GM12873 (cell line): Measurements from ENCODE around the gene RGS2.

ENCODE experiments used
- CTCF ChIP-seq: IDR thresholded peaks from 2 replicates; pipeline ENCODE4 v1.5.1; 2012; ENCODE audit warnings: low read depth, mild to moderate bottlenecking, moderate library complexity, low read length, control low read depth; ENCODE audit not compliant: insufficient read depth; ENCODE audit errors: missing control alignments

The RGS2 gene

GRCh38 chr1:192805832-192806323 is 3.0 kb upstream of the RGS2 start:
- peak; percentile 55 for TF ChIP-seq CTCF

- peak; percentile 20 for TF ChIP-seq CTCF
Observed at GRCh38 chr1:192807211-192808162, 1.4 kb upstream of the RGS2 start.

- TF ChIP-seq CTCF = no peak
Observed at GRCh38 chr1:192808163-192808517, 699 bp upstream of the RGS2 start.

GRCh38 chr1:192809307-192810252 is 741 bp downstream of the RGS2 start:
- TF ChIP-seq CTCF = no peak

GRCh38 chr1:192810253-192810880 is 1.5 kb downstream of the RGS2 start:
- TF ChIP-seq CTCF = no peak

GRCh38 chr1:192811006-192811405 is 2.2 kb downstream of the RGS2 start:
- TF ChIP-seq CTCF = no peak

- no peak for TF ChIP-seq CTCF
Observed at GRCh38 chr1:192811594-192812239, 2.9 kb downstream of the RGS2 start.
